ENCODE data around the gene TMEM128.

TMEM128 gene, protein sequence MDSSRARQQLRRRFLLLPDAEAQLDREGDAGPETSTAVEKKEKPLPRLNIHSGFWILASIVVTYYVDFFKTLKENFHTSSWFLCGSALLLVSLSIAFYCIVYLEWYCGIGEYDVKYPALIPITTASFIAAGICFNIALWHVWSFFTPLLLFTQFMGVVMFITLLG

DNA sequence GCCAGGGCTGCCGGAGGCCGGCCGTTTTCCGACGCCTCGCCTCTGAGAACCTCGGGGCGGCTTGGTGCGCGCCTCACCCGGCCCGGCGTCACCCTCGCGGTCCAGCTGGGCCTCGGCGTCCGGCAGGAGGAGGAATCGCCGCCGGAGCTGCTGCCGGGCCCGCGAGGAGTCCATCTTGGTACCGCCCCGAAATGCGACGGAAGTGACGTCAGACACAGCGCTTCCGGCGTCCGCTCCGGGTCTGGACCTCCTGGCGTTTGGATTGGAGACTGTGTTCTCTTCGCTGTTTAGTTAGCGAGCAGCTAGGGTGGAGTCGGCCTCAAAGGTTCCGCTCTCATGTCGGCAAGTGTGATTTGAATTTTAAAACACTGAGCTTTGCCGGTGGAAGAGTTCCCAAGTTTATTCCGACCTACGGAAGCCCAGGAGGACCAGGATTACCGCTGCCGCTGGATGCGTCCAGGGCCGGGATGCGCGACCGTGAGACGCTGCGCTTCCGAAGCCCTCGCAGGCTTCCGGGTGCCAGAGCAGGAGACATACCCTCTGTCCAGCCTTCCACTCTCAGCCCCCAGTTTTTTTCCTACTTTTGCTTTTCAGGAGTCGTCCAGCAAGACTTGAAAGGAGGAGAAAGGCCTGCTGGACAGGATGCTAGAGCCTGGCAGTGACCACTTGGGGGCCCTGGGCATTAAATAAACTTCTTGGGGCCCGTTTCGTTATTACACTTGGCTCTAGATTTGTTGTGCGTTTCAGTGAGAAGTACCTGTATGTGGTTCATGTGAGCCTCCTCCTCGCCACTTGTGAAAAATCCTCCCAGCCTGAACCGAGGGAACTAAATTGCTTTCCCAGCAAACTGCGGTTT is at the start of gene TMEM128:
Gene TMEM128, minus strand, starts transcription at position 195 of the 856 bp plus-strand sequence. Its CDS starts 21 bp downstream, at position 174.
- H3K27me3 ChIP-seq (ENCODE audit: control insufficient read depth in 5 of 5, insufficient read depth in 4 of 5, low read length in 5 of 5): peaks cover 0 to 4% (median 2%) of the 10 kb centered on the region in 5 donors
- peak within 1 kb of the TSS; percentile 74 to 93 (median 87) for H3K4me3 ChIP-seq (ENCODE audit: low read depth in 1 of 5, low read length in 5 of 5)
- H3K9ac ChIP-seq (ENCODE audit: low read length in 5 of 5): peak within 1 kb of the TSS; percentile 74 to 95 (median 90)
- peaks cover 6 to 20% (median 18%) of the 10 kb centered on the region in 5 donors for H3K4me1 ChIP-seq (ENCODE audit: control insufficient read depth in 5 of 5, insufficient read depth in 5 of 5, low read length in 5 of 5)
- H3K27ac ChIP-seq (ENCODE audit: low read depth, low read length): peak within 1 kb of the TSS; percentile 93
- H3K9me3 ChIP-seq (ENCODE audit: control insufficient read depth in 5 of 5, low read length in 5 of 5): no peaks in the 10 kb centered on the region
- H3K36me3 ChIP-seq (ENCODE audit: control insufficient read depth in 5 of 5, insufficient read depth in 5 of 5, low read length in 5 of 5): peaks cover 4 to 24% (median 22%) of the 10 kb centered on the region in 5 donors

DNA sequence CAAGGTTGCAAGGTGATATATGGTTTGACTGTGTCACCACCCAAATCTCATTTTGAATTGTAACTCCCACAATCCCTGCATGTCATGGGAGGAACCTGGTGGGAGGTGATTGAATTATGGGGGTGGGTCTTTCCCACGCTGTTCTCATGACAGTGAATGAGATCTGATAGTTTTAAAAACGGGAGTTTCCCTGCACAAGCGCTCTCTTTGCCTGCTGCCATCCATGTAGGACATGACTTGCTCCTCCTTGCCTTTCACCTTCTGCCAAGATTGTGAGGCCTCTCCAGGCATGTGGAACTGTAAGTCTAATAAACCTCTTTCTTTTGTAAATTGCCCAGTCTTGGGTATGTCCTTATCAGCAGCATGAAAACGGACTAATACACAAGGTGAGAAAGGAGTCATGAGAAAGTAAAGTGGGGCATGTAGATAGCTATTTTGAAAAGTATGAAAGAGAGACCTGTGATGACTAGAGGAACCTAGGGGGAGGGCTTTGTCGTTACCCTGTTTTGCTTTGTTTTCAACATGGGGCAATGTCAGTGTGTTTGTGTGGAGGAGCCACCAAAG is 48.3 kb upstream of the TMEM128 start:
- Histone ChIP-seq H3K4me3 (ENCODE audit: low read depth in 1 of 5, low read length in 5 of 5) (no peak overlapping the region), H3K27ac (ENCODE audit: low read depth, low read length) (no peak overlapping the region), H3K9ac (ENCODE audit: low read length in 5 of 5) (no peak overlapping the region), H3K27me3 (ENCODE audit: control insufficient read depth in 5 of 5, insufficient read depth in 4 of 5, low read length in 5 of 5) (no peaks in the 10 kb centered on the region), H3K9me3 (ENCODE audit: control insufficient read depth in 5 of 5, low read length in 5 of 5) (no peaks in the 10 kb centered on the region), H3K36me3 (ENCODE audit: control insufficient read depth in 5 of 5, insufficient read depth in 5 of 5, low read length in 5 of 5) (peaks cover 0 to 19% (median 18%) of the 10 kb centered on the region in 5 donors), H3K4me1 (ENCODE audit: control insufficient read depth in 5 of 5, insufficient read depth in 5 of 5, low read length in 5 of 5) (peaks cover 0 to 2% (median under 1%) of the 10 kb centered on the region in 5 donors)

DNA sequence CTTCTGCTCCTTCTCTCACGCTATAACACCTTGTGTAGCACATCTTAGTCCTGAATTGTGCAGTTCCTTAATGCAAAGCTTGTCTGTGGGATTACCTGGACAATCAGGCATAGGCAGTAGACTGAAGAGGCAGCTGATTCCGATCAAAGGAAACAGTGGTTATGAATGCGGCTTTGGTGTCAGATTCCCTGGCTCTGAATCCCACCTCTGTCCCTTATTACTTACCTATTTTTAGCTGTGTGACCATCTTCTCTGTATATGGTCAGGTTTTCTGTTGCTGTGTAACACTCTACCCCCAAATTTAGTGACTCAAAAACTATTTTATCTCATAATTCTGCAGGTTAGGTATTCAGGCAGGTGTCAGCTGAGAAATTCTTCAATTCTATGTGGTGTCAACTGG is 45.3 kb upstream of the TMEM128 start:
- Histone ChIP-seq H3K9me3 (ENCODE audit: control insufficient read depth in 5 of 5, low read length in 5 of 5) (no peaks in the 10 kb centered on the region), H3K27ac (ENCODE audit: low read depth, low read length) (no peak overlapping the region), H3K36me3 (ENCODE audit: control insufficient read depth in 5 of 5, insufficient read depth in 5 of 5, low read length in 5 of 5) (peaks cover 0 to 6% (median 0%) of the 10 kb centered on the region in 5 donors), H3K4me3 (ENCODE audit: low read depth in 1 of 5, low read length in 5 of 5) (no peak overlapping the region), H3K4me1 (ENCODE audit: control insufficient read depth in 5 of 5, insufficient read depth in 5 of 5, low read length in 5 of 5) (peaks cover 6 to 27% (median 24%) of the 10 kb centered on the region in 5 donors), H3K9ac (ENCODE audit: low read length in 5 of 5) (peak overlapping the region in 2 of 5 donors; percentile 25 to 42), H3K27me3 (ENCODE audit: control insufficient read depth in 5 of 5, insufficient read depth in 4 of 5, low read length in 5 of 5) (no peaks in the 10 kb centered on the region)

DNA sequence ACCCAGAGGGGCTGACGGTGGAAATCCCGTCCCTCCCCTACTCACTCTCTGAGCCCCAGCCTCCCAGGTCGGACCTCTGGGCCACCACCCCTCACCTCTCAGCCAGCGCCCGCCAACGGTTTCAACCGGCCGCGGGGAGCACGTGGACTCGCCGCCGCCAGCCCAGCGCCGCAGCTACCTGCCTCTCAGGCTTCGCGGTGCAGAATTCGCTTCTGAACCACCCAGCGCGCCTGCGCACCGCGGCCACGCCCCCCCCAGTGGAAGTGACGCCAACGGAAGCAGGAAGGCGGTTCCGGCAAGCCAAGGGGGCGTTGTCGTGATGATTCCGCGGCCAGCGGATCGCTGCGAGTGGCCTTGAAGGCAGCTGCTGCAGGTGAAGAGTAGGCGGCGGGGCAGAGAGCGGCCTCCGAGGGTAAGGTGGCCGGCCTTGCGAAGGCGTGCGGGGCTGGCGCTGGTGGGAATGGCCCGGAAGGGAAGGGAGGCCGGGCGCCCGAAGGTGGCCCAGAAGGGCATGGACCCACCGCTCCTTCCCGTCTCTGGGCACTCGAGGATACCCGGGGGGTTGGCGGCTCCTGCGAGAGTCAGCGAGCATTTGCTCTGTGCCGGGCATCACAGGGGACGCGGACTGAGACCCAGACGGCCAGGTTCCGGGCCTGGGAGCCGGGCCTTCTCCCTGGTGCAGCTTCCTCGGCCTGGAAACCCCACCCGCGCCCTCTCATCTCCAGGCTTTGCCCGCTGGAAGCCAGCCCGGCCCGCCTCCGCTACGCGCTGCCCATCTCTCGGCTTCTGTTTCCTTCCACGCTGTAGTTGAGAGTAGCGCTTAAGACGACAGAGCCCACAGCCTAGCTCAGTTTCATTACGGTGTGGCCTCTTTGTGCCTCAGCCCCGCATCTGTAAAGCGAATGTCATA is 42.2 kb upstream of the TMEM128 start, which contains the start of the genes LYAR and ZBTB49:
Gene LYAR, minus strand, starts transcription at position 214 of the 910 bp plus-strand sequence. CDS start 6,412 bp downstream, outside the sequence.
Gene ZBTB49, plus strand, starts transcription at position 311 of the 910 bp plus-strand sequence. CDS start 9,695 bp downstream, outside the sequence.
- H3K36me3 ChIP-seq (ENCODE audit: control insufficient read depth in 5 of 5, insufficient read depth in 5 of 5, low read length in 5 of 5): peaks cover 10 to 15% (median 11%) of the 10 kb centered on the region in 5 donors
- peak within 1 kb of the TSS; percentile 57 to 94 (median 85) for H3K9ac ChIP-seq (ENCODE audit: low read length in 5 of 5)
- peak within 1 kb of the TSS; percentile 63 for H3K27ac ChIP-seq (ENCODE audit: low read depth, low read length)
- H3K4me3 ChIP-seq (ENCODE audit: low read depth in 1 of 5, low read length in 5 of 5): peak within 1 kb of the TSS; percentile 91 to 98 (median 95)
- no peaks in the 10 kb centered on the region for H3K9me3 ChIP-seq (ENCODE audit: control insufficient read depth in 5 of 5, low read length in 5 of 5)
- H3K4me1 ChIP-seq (ENCODE audit: control insufficient read depth in 5 of 5, insufficient read depth in 5 of 5, low read length in 5 of 5): peaks cover 6 to 27% (median 24%) of the 10 kb centered on the region in 5 donors
- no peaks in the 10 kb centered on the region for H3K27me3 ChIP-seq (ENCODE audit: control insufficient read depth in 5 of 5, insufficient read depth in 4 of 5, low read length in 5 of 5)

DNA sequence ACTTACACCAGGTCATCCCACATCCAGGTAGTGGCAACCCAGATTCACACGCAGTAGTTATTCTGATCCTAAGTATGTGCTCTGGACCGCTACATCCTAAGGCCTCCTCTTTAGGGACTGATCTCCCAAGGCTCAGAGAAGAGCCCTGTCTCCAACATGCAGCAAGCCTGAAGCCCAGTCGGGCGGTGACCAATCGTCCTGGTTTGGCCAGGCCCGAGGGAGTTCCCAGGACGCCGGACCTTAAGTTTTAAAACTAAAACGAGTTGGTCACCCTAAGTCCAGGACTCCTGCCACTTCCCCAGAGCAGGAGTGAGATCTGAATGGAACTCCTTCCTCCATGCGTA is 41.5 kb upstream of the TMEM128 start:
- Histone ChIP-seq H3K27ac (ENCODE audit: low read depth, low read length) (peak overlapping the region; percentile 63), H3K4me1 (ENCODE audit: control insufficient read depth in 5 of 5, insufficient read depth in 5 of 5, low read length in 5 of 5) (peaks cover 6 to 27% (median 24%) of the 10 kb centered on the region in 5 donors), H3K9ac (ENCODE audit: low read length in 5 of 5) (peak overlapping the region; percentile 57 to 94 (median 81)), H3K9me3 (ENCODE audit: control insufficient read depth in 5 of 5, low read length in 5 of 5) (no peaks in the 10 kb centered on the region), H3K4me3 (ENCODE audit: low read depth in 1 of 5, low read length in 5 of 5) (peak overlapping the region; percentile 91 to 98 (median 95)), H3K36me3 (ENCODE audit: control insufficient read depth in 5 of 5, insufficient read depth in 5 of 5, low read length in 5 of 5) (peaks cover 11 to 20% (median 13%) of the 10 kb centered on the region in 5 donors), H3K27me3 (ENCODE audit: control insufficient read depth in 5 of 5, insufficient read depth in 4 of 5, low read length in 5 of 5) (no peaks in the 10 kb centered on the region)

DNA sequence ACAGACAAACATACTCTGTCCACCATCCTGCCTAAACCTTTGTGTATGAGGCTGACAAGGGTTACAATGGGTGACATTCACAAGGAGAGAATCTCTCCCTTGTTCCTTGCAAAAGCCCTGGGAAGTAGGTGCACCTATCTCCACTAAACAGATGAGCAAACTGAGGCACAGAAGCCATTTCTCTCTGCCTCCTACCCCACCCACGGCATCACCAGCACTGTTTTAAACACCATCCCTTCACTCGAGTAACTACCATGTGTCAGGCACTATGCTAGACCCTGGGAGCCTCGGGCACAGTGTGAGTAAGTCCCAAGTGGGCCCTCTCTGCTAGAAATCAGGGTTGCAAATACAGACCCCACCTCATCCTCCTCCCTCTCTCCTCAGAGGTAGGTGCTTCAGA is 41.0 kb upstream of the TMEM128 start:
- Histone ChIP-seq H3K9ac (ENCODE audit: low read length in 5 of 5) (peak overlapping the region in 4 of 5 donors; percentile 57 to 94 (median 80)), H3K27me3 (ENCODE audit: control insufficient read depth in 5 of 5, insufficient read depth in 4 of 5, low read length in 5 of 5) (no peaks in the 10 kb centered on the region), H3K4me3 (ENCODE audit: low read depth in 1 of 5, low read length in 5 of 5) (peak overlapping the region; percentile 91 to 98 (median 95)), H3K4me1 (ENCODE audit: control insufficient read depth in 5 of 5, insufficient read depth in 5 of 5, low read length in 5 of 5) (peaks cover 6 to 27% (median 24%) of the 10 kb centered on the region in 5 donors), H3K36me3 (ENCODE audit: control insufficient read depth in 5 of 5, insufficient read depth in 5 of 5, low read length in 5 of 5) (peaks cover 11 to 23% (median 13%) of the 10 kb centered on the region in 5 donors), H3K9me3 (ENCODE audit: control insufficient read depth in 5 of 5, low read length in 5 of 5) (no peaks in the 10 kb centered on the region), H3K27ac (ENCODE audit: low read depth, low read length) (no peak overlapping the region)

DNA sequence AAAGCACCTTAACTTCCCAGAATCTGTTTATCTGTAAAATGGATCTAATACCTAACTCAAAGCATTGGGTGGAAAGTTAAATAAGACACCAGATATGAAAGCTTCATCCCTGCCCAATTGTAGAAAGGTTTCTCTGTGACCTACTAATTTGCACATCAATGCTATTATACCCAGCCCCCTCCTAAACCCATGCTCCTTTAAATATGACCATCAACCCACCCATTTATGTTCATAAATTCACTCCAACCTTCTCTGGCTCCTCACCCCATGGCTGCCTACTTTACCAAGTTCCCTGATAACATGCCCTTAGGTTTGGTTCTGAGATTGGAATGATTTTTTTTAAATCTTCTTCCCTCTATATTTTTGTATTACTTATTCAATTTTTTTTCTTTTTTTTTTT is 40.1 kb upstream of the TMEM128 start:
- Histone ChIP-seq H3K4me1 (ENCODE audit: control insufficient read depth in 5 of 5, insufficient read depth in 5 of 5, low read length in 5 of 5) (peaks cover 6 to 27% (median 24%) of the 10 kb centered on the region in 5 donors), H3K9ac (ENCODE audit: low read length in 5 of 5) (no peak overlapping the region), H3K9me3 (ENCODE audit: control insufficient read depth in 5 of 5, low read length in 5 of 5) (no peaks in the 10 kb centered on the region), H3K36me3 (ENCODE audit: control insufficient read depth in 5 of 5, insufficient read depth in 5 of 5, low read length in 5 of 5) (peaks cover 11 to 28% (median 16%) of the 10 kb centered on the region in 5 donors), H3K4me3 (ENCODE audit: low read depth in 1 of 5, low read length in 5 of 5) (no peak overlapping the region), H3K27ac (ENCODE audit: low read depth, low read length) (no peak overlapping the region), H3K27me3 (ENCODE audit: control insufficient read depth in 5 of 5, insufficient read depth in 4 of 5, low read length in 5 of 5) (no peaks in the 10 kb centered on the region)

DNA sequence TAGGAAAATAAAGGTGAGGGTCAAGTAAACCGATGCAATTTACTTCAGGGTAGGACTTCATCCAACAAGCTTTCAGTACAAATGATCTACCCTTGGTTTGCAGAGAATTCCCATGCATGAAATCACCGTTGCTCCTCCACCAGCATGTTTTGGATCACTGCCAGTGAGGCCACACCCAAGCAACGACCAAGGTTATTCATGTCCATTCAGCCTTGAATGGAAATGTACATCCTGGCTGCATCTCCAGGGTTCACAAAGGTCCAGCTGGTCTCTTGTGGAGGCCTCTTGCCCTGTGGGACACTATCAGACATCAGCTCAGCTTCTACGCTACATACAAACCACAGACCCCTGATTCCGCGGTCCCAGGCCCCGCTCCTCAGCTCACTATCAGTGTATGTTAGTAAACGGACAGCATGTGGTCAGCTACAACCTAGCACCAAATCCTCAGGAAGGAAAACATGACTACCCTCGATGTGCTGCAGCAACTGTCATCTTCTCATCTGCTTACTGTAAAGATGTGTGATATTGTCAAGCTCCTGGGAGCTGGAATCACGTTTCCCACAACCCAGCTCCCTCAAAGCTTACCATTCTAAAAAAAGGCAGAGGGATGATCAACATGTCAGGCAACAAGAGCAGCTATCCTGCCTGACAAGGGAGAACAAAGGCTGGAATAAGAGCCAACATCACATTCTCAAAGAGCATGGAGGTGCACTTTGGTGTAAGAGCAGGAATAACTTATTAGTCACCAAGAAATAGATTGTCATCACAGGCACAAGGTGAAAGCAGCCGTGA is 37.0 kb upstream of the TMEM128 start:
- H3K27me3 ChIP-seq (ENCODE audit: control insufficient read depth in 5 of 5, insufficient read depth in 4 of 5, low read length in 5 of 5): no peaks in the 10 kb centered on the region
- H3K9me3 ChIP-seq (ENCODE audit: control insufficient read depth in 5 of 5, low read length in 5 of 5): no peaks in the 10 kb centered on the region
- H3K9ac ChIP-seq (ENCODE audit: low read length in 5 of 5): no peak overlapping the region
- H3K36me3 ChIP-seq (ENCODE audit: control insufficient read depth in 5 of 5, insufficient read depth in 5 of 5, low read length in 5 of 5): peaks cover 22 to 57% (median 38%) of the 10 kb centered on the region in 5 donors
- H3K4me3 ChIP-seq (ENCODE audit: low read depth in 1 of 5, low read length in 5 of 5): no peak overlapping the region
- H3K4me1 ChIP-seq (ENCODE audit: control insufficient read depth in 5 of 5, insufficient read depth in 5 of 5, low read length in 5 of 5): peaks cover 3 to 15% (median 13%) of the 10 kb centered on the region in 5 donors
- H3K27ac ChIP-seq (ENCODE audit: low read depth, low read length): no peak overlapping the region

Data from subcutaneous abdominal adipose tissue (tissue), 5 donors.